Ovary (tissue), 9 donors: ENCODE measurements around the gene MBNL2. TPM values are rescaled to one million over a fixed set of nuclear protein-coding genes. Genes with fewer than 3 reads are reported as not detected.

Experiments
- DNase-seq, 5 donors: peaks; one replicate each; pipeline ENCODE4 v3.0.0-alpha.2; 2019 to 2020
- H3K27ac ChIP-seq, 2 donors: fragments of 200-600 bp; one replicate each; pipeline versions ENCODE4 v1.5.1 to v1.8.0; 2019 to 2022
- H3K27me3 ChIP-seq: fragments of 200-600 bp; one replicate; pipeline ENCODE4 v1.8.0; 2022
- H3K36me3 ChIP-seq: fragments of 200-600 bp; sonication (generic); one replicate; pipeline ENCODE4 v1.5.1; 2019
- H3K4me1 ChIP-seq: one replicate; pipeline ENCODE4 v1.8.1; 2013; ENCODE audit warnings: mild to moderate bottlenecking, moderate library complexity; ENCODE audit not compliant: insufficient read depth
- H3K4me3 ChIP-seq: fragments of 200-600 bp; sonication (generic); one replicate; pipeline ENCODE4 v1.5.1; 2017
- H3K9me3 ChIP-seq, 2 donors: fragments of 200-600 bp in 1 of 2; sonication (generic) in 1 of 2; one replicate each; pipeline versions ENCODE4 v1.5.1 to v1.8.1; 2013 to 2019; ENCODE audit warnings: mild to moderate bottlenecking in 1 of 2, moderate library complexity in 1 of 2
- CTCF ChIP-seq, 3 donors: fragments of 450-650 bp in 2 of 3; fragments of 200-600 bp in 1 of 3; IDR thresholded peaks; one replicate each; pipeline versions ENCODE4 v1.5.1 to v1.8.0; 2016 to 2022; ENCODE audit warnings: antibody characterized with exemption in 3 of 3, mild to moderate bottlenecking in 1 of 3
- EP300 ChIP-seq: sonication (generic); formaldehyde crosslinking; IDR thresholded peaks from one replicate; pipeline ENCODE4 v1.6.1; 2017; ENCODE audit warnings: antibody characterized with exemption
- POLR2A ChIP-seq: fragments of 450-650 bp; IDR thresholded peaks from one replicate; pipeline ENCODE4 v1.6.1; 2017; ENCODE audit warnings: antibody characterized with exemption, mild to moderate bottlenecking, moderate library complexity
- WGBS, 3 donors: extraction: QIAGEN DNeasy Blood & Tissue Kit in 1 of 3; methylation state at CpG; one replicate each; pipeline versions ENCODE4 v1.1.5 to v1.1.7; 2013 to 2017; 5-methylcytosine and 5-hydroxymethylcytosine counted together
- intact Hi-C, 4 donors: fragments of 100-400 bp; cut with DNase I; formaldehyde crosslinking; loops; one replicate each; pipeline versions ENCODE4 v1.11.0 to v1.15.1; 2022 to 2023
- polyA plus RNA-seq, 2 donors: library from polyadenylated mRNA; stranded (reverse); fragments of 200-250 nt in 1 of 2; fragments of 350-450 nt in 1 of 2; fragmentation: Illumina TruSeq in 1 of 2; extraction: RNeasy Lipid Tissue Mini Kit (QIAGEN cat#74804) in 1 of 2; gene quantifications; one replicate each; pipeline ENCODE4 v1.2.3, GENCODE V29; 2013 to 2014
- total RNA-seq, 7 donors: library from RNA; depleted of rRNA in 2 of 7; stranded (reverse); fragments of >200 nt in 2 of 7; fragmentation: NEBNext Ultra II Directional in 3 of 7; extraction: Animal tissue kit (Norgen Biotek cat#: 25700) in 3 of 7; gene quantifications; one replicate each; pipeline versions ENCODE4 v1.1.0 to v1.2.4, GENCODE V29; 2016 to 2023
- donor health status: DM: no; HTN: no; CAD: no; lungs with moderate emphysema.
- donor health status: DM: no; HTN: no; CAD: no.
- donor health status: Bipolar disorder and iron deficiency.
- donor health status: DM: yes; HTN: yes; CAD: no.
- donor health status: DM: no; HTN: no; CAD: no.
- donor health status: DM: yes; HTN: yes; CAD: no.

Gene MBNL2
- total and polyA plus RNA-seq, 9 donors = 43.7 to 110 (median 92.1) TPM

- intact Hi-C loops = no loop called here
- no peaks in the 10 kb centered on the region for H3K9me3 ChIP-seq
- H3K27me3 ChIP-seq = no peaks in the 10 kb centered on the region
- WGBS, 3 donors = 52 to 73% (median 63%) methylated on average over 4 of the region's 4 CpGs
- no peak overlapping the region for H3K4me3 ChIP-seq
- peaks cover 10% of the 10 kb centered on the region for H3K4me1 ChIP-seq
- TF ChIP-seq POLR2A (no peak), CTCF (IDR thresholded peaks at IDR 0.05) (no peak)
- no peaks in the 10 kb centered on the region for H3K36me3 ChIP-seq
- H3K27ac ChIP-seq = no peak overlapping the region
- DNase-seq = no peak
Measured at GRCh38 chr13:97332742-97333141, 110.6 kb downstream of the MBNL2 start.

GRCh38 chr13:97333983-97334382 lies 111.8 kb downstream of the MBNL2 start:
- 79% methylated on average over 6 of the region's 6 CpGs for WGBS, 3 donors
- no peak overlapping the region for H3K27ac ChIP-seq
- DNase-seq = no peak
- H3K9me3 ChIP-seq = no peaks in the 10 kb centered on the region
- no peaks in the 10 kb centered on the region for H3K27me3 ChIP-seq
- intact Hi-C loops = no loop called here
- H3K4me3 ChIP-seq = no peak overlapping the region
- H3K36me3 ChIP-seq = no peaks in the 10 kb centered on the region
- TF ChIP-seq CTCF (IDR thresholded peaks at IDR 0.05) (no peak), POLR2A (no peak)
- peaks cover 7% of the 10 kb centered on the region for H3K4me1 ChIP-seq

GRCh38 chr13:97334690-97335089 lies 112.6 kb downstream of the MBNL2 start:
- no peak overlapping the region for H3K4me3 ChIP-seq
- H3K9me3 ChIP-seq = no peaks in the 10 kb centered on the region
- no peak for DNase-seq
- WGBS, 3 donors = 97 to 98% (median 98%) methylated on average over 3 of the region's 3 CpGs
- H3K27me3 ChIP-seq = no peaks in the 10 kb centered on the region
- intact Hi-C loops = no loop called here
- H3K27ac ChIP-seq = no peak overlapping the region
- H3K4me1 ChIP-seq = peaks cover 14% of the 10 kb centered on the region
- no peaks in the 10 kb centered on the region for H3K36me3 ChIP-seq
- TF ChIP-seq CTCF (IDR thresholded peaks at IDR 0.05) (no peak), EP300 (no peak), POLR2A (no peak)

GRCh38 chr13:97335488-97336134 lies 113.5 kb downstream of the MBNL2 start:
- TF ChIP-seq EP300 = no peak
- no peak for TF ChIP-seq CTCF (IDR thresholded peaks at IDR 0.05)
- no peak for TF ChIP-seq POLR2A
- 80 to 88% (median 87%) methylated on average over 6 of the region's 6 CpGs for WGBS, 3 donors
- intact Hi-C loops = no loop called here
- H3K27me3 ChIP-seq = no peaks in the 10 kb centered on the region
- H3K4me1 ChIP-seq = peaks cover 12% of the 10 kb centered on the region
- H3K4me3 ChIP-seq = no peak overlapping the region
- no peaks in the 10 kb centered on the region for H3K9me3 ChIP-seq
- H3K36me3 ChIP-seq = no peaks in the 10 kb centered on the region
- no peak overlapping the region for H3K27ac ChIP-seq
- no peak for DNase-seq
